Liver (tissue), 9 donors: ENCODE measurements around the gene ZAP70. TPM values are rescaled to one million over a fixed set of nuclear protein-coding genes. Genes with fewer than 3 reads are reported as not detected.

ENCODE experiments used
- DNase-seq: peaks from one replicate; pipeline ENCODE4 v3.0.0-alpha.2; 2017; ENCODE audit warnings: low spot score
- H3K27ac ChIP-seq, 2 donors: one replicate each; pipeline ENCODE4 v1.7.0; 2013; ENCODE audit warnings: inconsistent platforms in 2 of 2, low read length in 2 of 2, control low read depth in 1 of 2, low read depth in 1 of 2, mild to moderate bottlenecking in 1 of 2
- H3K27me3 ChIP-seq, 4 donors: one replicate each; pipeline versions ENCODE4 v1.6.1 to v1.7.0; 2013; ENCODE audit warnings: low read length in 3 of 4, inconsistent platforms in 1 of 4, mild to moderate bottlenecking in 1 of 4, moderate library complexity in 1 of 4; ENCODE audit not compliant: control insufficient read depth in 4 of 4, insufficient read depth in 4 of 4
- H3K36me3 ChIP-seq, 4 donors: one replicate each; pipeline versions ENCODE4 v1.6.1 to v1.7.0; 2013; ENCODE audit warnings: low read length in 3 of 4, mild to moderate bottlenecking in 3 of 4, low read depth in 1 of 4, moderate library complexity in 1 of 4; ENCODE audit not compliant: control insufficient read depth in 4 of 4, insufficient read depth in 3 of 4
- H3K4me1 ChIP-seq, 4 donors: one replicate each; pipeline versions ENCODE4 v1.6.1 to v1.7.0; 2013; ENCODE audit warnings: low read length in 3 of 4, mild to moderate bottlenecking in 3 of 4, moderate library complexity in 1 of 4; ENCODE audit not compliant: control insufficient read depth in 4 of 4, insufficient read depth in 4 of 4
- H3K4me3 ChIP-seq, 3 donors: one replicate each; pipeline versions ENCODE4 v1.6.1 to v1.7.0; 2013; ENCODE audit warnings: low read length in 3 of 3, control low read depth in 1 of 3, low read depth in 1 of 3, mild to moderate bottlenecking in 1 of 3
- H3K9ac ChIP-seq, 2 donors: one replicate each; pipeline ENCODE4 v1.7.0; 2013; ENCODE audit warnings: low read length in 2 of 2, mild to moderate bottlenecking in 2 of 2, moderate library complexity in 2 of 2, control low read depth in 1 of 2, low read depth in 1 of 2
- H3K9me3 ChIP-seq, 4 donors: one replicate each; pipeline versions ENCODE4 v1.6.1 to v1.7.0; 2013; ENCODE audit warnings: low read length in 3 of 4; ENCODE audit not compliant: control insufficient read depth in 4 of 4
- EGR1 ChIP-seq, 2 donors: IDR thresholded peaks; 2 replicates each; pipeline ENCODE4 v1.6.1; 2016 to 2018; ENCODE audit warnings: antibody characterized with exemption in 2 of 2, low read depth in 2 of 2
- FOXA2 ChIP-seq: IDR thresholded peaks from 2 replicates; pipeline ENCODE4 v1.6.1; 2016; ENCODE audit warnings: antibody characterized with exemption
- GABPA ChIP-seq, 2 donors: IDR thresholded peaks in 1 of 2; conservative IDR thresholded peaks in 1 of 2; 2 replicates each; pipeline ENCODE4 v1.6.1; 2016; ENCODE audit warnings: antibody characterized with exemption in 2 of 2, mild to moderate bottlenecking in 1 of 2, moderate library complexity in 1 of 2
- HNF4G ChIP-seq: IDR thresholded peaks from 2 replicates; pipeline ENCODE4 v1.6.1; 2016; ENCODE audit warnings: antibody characterized with exemption
- JUND ChIP-seq, 2 donors: IDR thresholded peaks; 2 replicates each; pipeline ENCODE4 v1.6.1; 2016; ENCODE audit warnings: antibody characterized with exemption in 2 of 2
- RAD21 ChIP-seq, 2 donors: IDR thresholded peaks; 2 replicates each; pipeline ENCODE4 v1.6.1; 2016; ENCODE audit warnings: antibody characterized with exemption in 2 of 2, mild to moderate bottlenecking in 2 of 2
- SP1 ChIP-seq: IDR thresholded peaks from 2 replicates; pipeline ENCODE4 v1.6.1; 2018; ENCODE audit warnings: antibody characterized with exemption, mild to moderate bottlenecking
- TAF1 ChIP-seq: conservative IDR thresholded peaks from 2 replicates; pipeline ENCODE4 v1.6.1; 2016; ENCODE audit warnings: antibody characterized with exemption, mild to moderate bottlenecking
- YY1 ChIP-seq: IDR thresholded peaks from 2 replicates; pipeline ENCODE4 v1.6.1; 2016; ENCODE audit warnings: antibody characterized with exemption, mild to moderate bottlenecking
- WGBS: extraction: QIAGEN DNeasy Blood & Tissue Kit; methylation state at CpG from one replicate; pipeline ENCODE4 v1.1.7; 2013; 5-methylcytosine and 5-hydroxymethylcytosine counted together
- polyA plus RNA-seq, 2 donors: library from polyadenylated mRNA; stranded (reverse) in 1 of 2; unstranded in 1 of 2; fragments of 200-250 nt in 1 of 2; fragments of >200 nt in 1 of 2; fragmentation: Nextera tagmentation in 1 of 2; extraction: Ambion mirVana in 1 of 2; gene quantifications; one replicate each; pipeline versions ENCODE4 v1.2.1 to v1.2.3, GENCODE V29; 2013 to 2015
- total RNA-seq, 2 donors: library from RNA; depleted of rRNA; stranded (reverse); fragments of >200 nt; gene quantifications; one replicate each; pipeline ENCODE4 v1.2.3, GENCODE V29; 2014
- TF ChIP-seq, protein P1 (sequence below): IDR thresholded peaks from 2 replicates; pipeline ENCODE4 v1.6.1; 2016; ENCODE audit warnings: antibody characterized with exemption
- TF ChIP-seq, protein P2 (sequence below): IDR thresholded peaks from 2 replicates; pipeline ENCODE4 v1.6.1; 2016; ENCODE audit warnings: antibody characterized with exemption
- TF ChIP-seq, protein P3 (sequence below): IDR thresholded peaks from 2 replicates; pipeline ENCODE4 v1.6.1; 2016; ENCODE audit warnings: antibody characterized with exemption, mild to moderate bottlenecking
- TF ChIP-seq, protein P4 (sequence below): IDR thresholded peaks from 2 replicates; pipeline ENCODE4 v1.6.1; 2016; ENCODE audit warnings: antibody characterized with exemption
- TF ChIP-seq, protein P5 (sequence below): fragments of 150-350 bp; IDR thresholded peaks from 2 replicates; pipeline ENCODE4 v1.5.1; 2017; ENCODE audit warnings: improper control_type of control experiment, low read depth, low read length; ENCODE audit not compliant: missing input control
- donor health status: healthy.
- donor health status: healthy.
- donor health status: healthy.
- donor health status: healthy.
- donor health status: healthy.

Gene ZAP70
- total and polyA plus RNA-seq, 4 donors, result 1.2 to 4.9 (median 1.4) TPM

DNA sequence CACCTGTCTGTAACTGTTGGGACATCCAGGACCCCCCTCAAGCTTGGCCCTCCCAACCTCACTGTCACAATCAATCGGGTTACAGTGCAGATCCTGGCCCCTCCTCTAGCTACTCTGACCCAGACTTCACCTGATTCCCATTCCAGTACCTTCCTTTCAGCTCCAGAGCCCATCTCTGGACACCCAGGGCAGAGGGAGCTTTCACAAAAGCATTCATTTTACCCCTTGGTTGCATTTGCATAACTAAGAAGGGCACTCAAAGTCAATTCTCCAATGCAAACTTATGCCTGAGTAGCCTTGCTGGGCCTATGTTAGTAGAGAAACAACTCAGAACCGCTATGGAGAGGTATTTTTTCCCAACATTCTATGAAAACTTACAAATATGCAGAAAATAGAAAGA lies 7.4 kb downstream of the ZAP70 start:
- Histone ChIP-seq H3K27me3 (no peaks in the 10 kb centered on the region), H3K36me3 (no peaks in the 10 kb centered on the region), H3K9me3 (no peaks in the 10 kb centered on the region), H3K4me3 (no peak overlapping the region), H3K9ac (no peak overlapping the region), H3K4me1 (no peaks in the 10 kb centered on the region), H3K27ac (no peak overlapping the region)
- WGBS, result 79% methylated on average over 2 of the region's 2 CpGs
- TF ChIP-seq HNF4G (no peak), JUND (IDR thresholded peaks at IDR 0.05) (no peak)
- TF ChIP-seq, protein P1, sequence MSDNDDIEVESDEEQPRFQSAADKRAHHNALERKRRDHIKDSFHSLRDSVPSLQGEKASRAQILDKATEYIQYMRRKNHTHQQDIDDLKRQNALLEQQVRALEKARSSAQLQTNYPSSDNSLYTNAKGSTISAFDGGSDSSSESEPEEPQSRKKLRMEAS, result no peak
- TF ChIP-seq, protein P2, sequence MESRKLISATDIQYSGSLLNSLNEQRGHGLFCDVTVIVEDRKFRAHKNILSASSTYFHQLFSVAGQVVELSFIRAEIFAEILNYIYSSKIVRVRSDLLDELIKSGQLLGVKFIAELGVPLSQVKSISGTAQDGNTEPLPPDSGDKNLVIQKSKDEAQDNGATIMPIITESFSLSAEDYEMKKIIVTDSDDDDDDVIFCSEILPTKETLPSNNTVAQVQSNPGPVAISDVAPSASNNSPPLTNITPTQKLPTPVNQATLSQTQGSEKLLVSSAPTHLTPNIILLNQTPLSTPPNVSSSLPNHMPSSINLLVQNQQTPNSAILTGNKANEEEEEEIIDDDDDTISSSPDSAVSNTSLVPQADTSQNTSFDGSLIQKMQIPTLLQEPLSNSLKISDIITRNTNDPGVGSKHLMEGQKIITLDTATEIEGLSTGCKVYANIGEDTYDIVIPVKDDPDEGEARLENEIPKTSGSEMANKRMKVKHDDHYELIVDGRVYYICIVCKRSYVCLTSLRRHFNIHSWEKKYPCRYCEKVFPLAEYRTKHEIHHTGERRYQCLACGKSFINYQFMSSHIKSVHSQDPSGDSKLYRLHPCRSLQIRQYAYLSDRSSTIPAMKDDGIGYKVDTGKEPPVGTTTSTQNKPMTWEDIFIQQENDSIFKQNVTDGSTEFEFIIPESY, result no peak
- no peak for DNase-seq

DNA sequence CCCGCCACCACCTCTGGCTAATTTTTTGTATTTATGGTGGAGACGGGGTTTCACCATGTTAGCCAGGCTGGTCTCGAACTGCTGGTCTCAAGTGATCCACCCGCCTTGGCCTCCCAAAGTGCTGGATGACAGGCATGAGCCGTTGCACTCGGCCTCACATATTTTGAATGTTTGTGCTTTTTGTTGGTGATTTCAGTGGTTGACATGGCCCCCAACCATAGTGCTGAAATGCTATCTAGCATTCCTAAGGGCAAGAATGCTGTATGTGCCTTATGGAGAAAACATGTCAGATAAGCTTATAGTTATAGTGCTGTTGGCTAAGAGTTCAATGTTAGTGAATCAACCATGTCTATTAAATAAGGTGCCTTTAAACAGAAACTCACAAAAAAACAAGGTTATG lies 8.9 kb downstream of the ZAP70 start:
- no peak overlapping the region for H3K9ac ChIP-seq
- DNase-seq, result no peak
- TF ChIP-seq YY1, result no peak
- TF ChIP-seq TAF1, result no peak
- no peak for TF ChIP-seq SP1
- TF ChIP-seq, protein P3, sequence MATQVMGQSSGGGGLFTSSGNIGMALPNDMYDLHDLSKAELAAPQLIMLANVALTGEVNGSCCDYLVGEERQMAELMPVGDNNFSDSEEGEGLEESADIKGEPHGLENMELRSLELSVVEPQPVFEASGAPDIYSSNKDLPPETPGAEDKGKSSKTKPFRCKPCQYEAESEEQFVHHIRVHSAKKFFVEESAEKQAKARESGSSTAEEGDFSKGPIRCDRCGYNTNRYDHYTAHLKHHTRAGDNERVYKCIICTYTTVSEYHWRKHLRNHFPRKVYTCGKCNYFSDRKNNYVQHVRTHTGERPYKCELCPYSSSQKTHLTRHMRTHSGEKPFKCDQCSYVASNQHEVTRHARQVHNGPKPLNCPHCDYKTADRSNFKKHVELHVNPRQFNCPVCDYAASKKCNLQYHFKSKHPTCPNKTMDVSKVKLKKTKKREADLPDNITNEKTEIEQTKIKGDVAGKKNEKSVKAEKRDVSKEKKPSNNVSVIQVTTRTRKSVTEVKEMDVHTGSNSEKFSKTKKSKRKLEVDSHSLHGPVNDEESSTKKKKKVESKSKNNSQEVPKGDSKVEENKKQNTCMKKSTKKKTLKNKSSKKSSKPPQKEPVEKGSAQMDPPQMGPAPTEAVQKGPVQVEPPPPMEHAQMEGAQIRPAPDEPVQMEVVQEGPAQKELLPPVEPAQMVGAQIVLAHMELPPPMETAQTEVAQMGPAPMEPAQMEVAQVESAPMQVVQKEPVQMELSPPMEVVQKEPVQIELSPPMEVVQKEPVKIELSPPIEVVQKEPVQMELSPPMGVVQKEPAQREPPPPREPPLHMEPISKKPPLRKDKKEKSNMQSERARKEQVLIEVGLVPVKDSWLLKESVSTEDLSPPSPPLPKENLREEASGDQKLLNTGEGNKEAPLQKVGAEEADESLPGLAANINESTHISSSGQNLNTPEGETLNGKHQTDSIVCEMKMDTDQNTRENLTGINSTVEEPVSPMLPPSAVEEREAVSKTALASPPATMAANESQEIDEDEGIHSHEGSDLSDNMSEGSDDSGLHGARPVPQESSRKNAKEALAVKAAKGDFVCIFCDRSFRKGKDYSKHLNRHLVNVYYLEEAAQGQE, result no peak
- TF ChIP-seq GABPA (IDR thresholded peaks at IDR 0.05 in 1 of 2, conservative IDR thresholded peaks at IDR 0.05 in 1 of 2), result no peak
- no peaks in the 10 kb centered on the region for H3K36me3 ChIP-seq
- H3K27me3 ChIP-seq, result no peaks in the 10 kb centered on the region
- H3K4me1 ChIP-seq, result no peaks in the 10 kb centered on the region
- H3K27ac ChIP-seq, result no peak overlapping the region
- WGBS, result 93% methylated on average over 6 of the region's 6 CpGs
- H3K4me3 ChIP-seq, result no peak overlapping the region
- H3K9me3 ChIP-seq, result no peaks in the 10 kb centered on the region

GRCh38 chr2:97723156-97724072 lies 10.0 kb downstream of the ZAP70 start:
- H3K4me1 ChIP-seq, result no peaks in the 10 kb centered on the region
- DNase-seq, result no peak

More at GRCh38 chr2:97723156-97724072, 10.0 kb downstream of the ZAP70 start:
- Histone ChIP-seq H3K36me3 (no peaks in the 10 kb centered on the region), H3K27ac (no peak overlapping the region), H3K27me3 (no peaks in the 10 kb centered on the region), H3K9me3 (no peaks in the 10 kb centered on the region), H3K4me3 (no peak overlapping the region), H3K9ac (no peak overlapping the region)
- TF ChIP-seq JUND (IDR thresholded peaks at IDR 0.05) (no peak), RAD21 (IDR thresholded peaks at IDR 0.05) (no peak), SP1 (no peak), FOXA2 (no peak), EGR1 (IDR thresholded peaks at IDR 0.05; ENCODE audit: low read depth in 2 of 2) (no peak)
- TF ChIP-seq, protein P4, sequence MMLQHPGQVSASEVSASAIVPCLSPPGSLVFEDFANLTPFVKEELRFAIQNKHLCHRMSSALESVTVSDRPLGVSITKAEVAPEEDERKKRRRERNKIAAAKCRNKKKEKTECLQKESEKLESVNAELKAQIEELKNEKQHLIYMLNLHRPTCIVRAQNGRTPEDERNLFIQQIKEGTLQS, result no peak
- TF ChIP-seq, protein P1, result no peak
- TF ChIP-seq, protein P5, sequence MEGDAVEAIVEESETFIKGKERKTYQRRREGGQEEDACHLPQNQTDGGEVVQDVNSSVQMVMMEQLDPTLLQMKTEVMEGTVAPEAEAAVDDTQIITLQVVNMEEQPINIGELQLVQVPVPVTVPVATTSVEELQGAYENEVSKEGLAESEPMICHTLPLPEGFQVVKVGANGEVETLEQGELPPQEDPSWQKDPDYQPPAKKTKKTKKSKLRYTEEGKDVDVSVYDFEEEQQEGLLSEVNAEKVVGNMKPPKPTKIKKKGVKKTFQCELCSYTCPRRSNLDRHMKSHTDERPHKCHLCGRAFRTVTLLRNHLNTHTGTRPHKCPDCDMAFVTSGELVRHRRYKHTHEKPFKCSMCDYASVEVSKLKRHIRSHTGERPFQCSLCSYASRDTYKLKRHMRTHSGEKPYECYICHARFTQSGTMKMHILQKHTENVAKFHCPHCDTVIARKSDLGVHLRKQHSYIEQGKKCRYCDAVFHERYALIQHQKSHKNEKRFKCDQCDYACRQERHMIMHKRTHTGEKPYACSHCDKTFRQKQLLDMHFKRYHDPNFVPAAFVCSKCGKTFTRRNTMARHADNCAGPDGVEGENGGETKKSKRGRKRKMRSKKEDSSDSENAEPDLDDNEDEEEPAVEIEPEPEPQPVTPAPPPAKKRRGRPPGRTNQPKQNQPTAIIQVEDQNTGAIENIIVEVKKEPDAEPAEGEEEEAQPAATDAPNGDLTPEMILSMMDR, result no peak
- 77% methylated on average over 37 of the region's 37 CpGs for WGBS
